Neural crest cell (in vitro differentiated cells): Measurements from ENCODE around the gene SCP2. TPM values are rescaled to one million over a fixed set of nuclear protein-coding genes. Genes with fewer than 3 reads are reported as not detected.

Experiments used
- DNase-seq: peaks from one replicate; pipeline ENCODE4 v3.0.0; 2021; ENCODE audit warnings: low read depth, mixed read lengths, low spot score
- H3K27ac Mint-ChIP-seq: one replicate; pipeline ENCODE4 v1.8.0; 2021; ENCODE audit warnings: mild to moderate bottlenecking, mixed read lengths; ENCODE audit not compliant: unreplicated experiment
- H3K27me3 Mint-ChIP-seq: 2 replicates; pipeline ENCODE4 v1.8.0; 2021; ENCODE audit warnings: low read depth, mild to moderate bottlenecking, mixed read lengths
- H3K36me3 Mint-ChIP-seq: 2 replicates; pipeline ENCODE4 v1.8.0; 2021; ENCODE audit warnings: low read depth, mild to moderate bottlenecking, mixed read lengths
- H3K4me1 Mint-ChIP-seq: 2 replicates; pipeline ENCODE4 v1.8.0; 2021; ENCODE audit warnings: mixed read lengths
- H3K4me3 Mint-ChIP-seq: one replicate; pipeline ENCODE4 v1.8.0; 2021; ENCODE audit warnings: mild to moderate bottlenecking, mixed read lengths
- H3K9me3 Mint-ChIP-seq: 2 replicates; pipeline ENCODE4 v1.8.0; 2021; ENCODE audit warnings: mixed read lengths
- CTCF ChIP-seq: fragments of 200-600 bp; sonication (generic); conservative IDR thresholded peaks from 2 replicates; pipeline ENCODE4 v1.5.0; 2021; ENCODE audit warnings: antibody characterized with exemption, mild to moderate bottlenecking
- long read RNA-seq: library from polyadenylated mRNA; unstranded; transcript quantifications from one replicate; pipeline ENCODE4 v2.0.0, GENCODE V29; 2020
- total RNA-seq: library from RNA; stranded (reverse); gene quantifications from 2 replicates; pipeline ENCODE4 v1.2.1, GENCODE V29; 2021

SCP2 gene
- 61.8 and 64.8 TPM in 2 replicates for total RNA-seq
- long read RNA-seq, transcript SCP2-203 (16 exons, 2,811 nt), result minor isoform, 48 of 301 reads
- long read RNA-seq, transcript SCP2-207 (5 exons, 894 nt), result major isoform, 221 of 301 reads
- long read RNA-seq, transcript SCP2-205 (4 exons, 1,298 nt), result minor isoform, 12 of 301 reads
- long read RNA-seq, partial matches to known transcripts, result 7 of 301 reads
- long read RNA-seq, other reads (novel, unspliced or antisense), result 9 of 301 reads

- Mint-ChIP-seq H3K9me3 (no peaks in the 10 kb centered on the region), H3K36me3 (no peaks in the 10 kb centered on the region), H3K27me3 (peaks cover 53% of the 10 kb centered on the region), H3K27ac (no peak within 1 kb of the TSS), H3K4me3 (peak within 1 kb of the TSS; percentile 88), H3K4me1 (peaks cover 9% of the 10 kb centered on the region)
- peak; percentile 63 for DNase-seq
- TF ChIP-seq CTCF, result no peak
Measured at GRCh38 chr1:52927212-52928014, at the start of gene SCP2. SCP2 (plus strand) TSS chr1:52927276; CDS start chr1:52927397, 121 bp downstream.

- Mint-ChIP-seq H3K27ac (no peak overlapping the region), H3K4me3 (no peak overlapping the region), H3K4me1 (no peaks in the 10 kb centered on the region), H3K9me3 (no peaks in the 10 kb centered on the region), H3K36me3 (no peaks in the 10 kb centered on the region), H3K27me3 (no peaks in the 10 kb centered on the region)
- DNase-seq, result no peak
- TF ChIP-seq CTCF, result no peak
Measured at GRCh38 chr1:52877554-52877953, 49.5 kb upstream of the SCP2 start.

- TF ChIP-seq CTCF, result no peak
- no peaks in the 10 kb centered on the region for H3K36me3 Mint-ChIP-seq
- no peaks in the 10 kb centered on the region for H3K9me3 Mint-ChIP-seq
- H3K27ac Mint-ChIP-seq, result no peak overlapping the region
- DNase-seq, result no peak
- H3K27me3 Mint-ChIP-seq, result no peaks in the 10 kb centered on the region
- H3K4me1 Mint-ChIP-seq, result no peaks in the 10 kb centered on the region
- no peak overlapping the region for H3K4me3 Mint-ChIP-seq
Measured at GRCh38 chr1:52880206-52880605, 46.9 kb upstream of the SCP2 start.

GRCh38 chr1:52887483-52887882, 39.6 kb upstream of the SCP2 start:
- TF ChIP-seq CTCF, result no peak
- no peak for DNase-seq
- Mint-ChIP-seq H3K9me3 (no peaks in the 10 kb centered on the region), H3K27me3 (no peaks in the 10 kb centered on the region), H3K4me3 (no peak overlapping the region), H3K27ac (no peak overlapping the region), H3K36me3 (no peaks in the 10 kb centered on the region), H3K4me1 (no peaks in the 10 kb centered on the region)

- Mint-ChIP-seq H3K27ac (no peak overlapping the region), H3K27me3 (no peaks in the 10 kb centered on the region), H3K4me1 (peaks cover 5% of the 10 kb centered on the region), H3K9me3 (no peaks in the 10 kb centered on the region), H3K4me3 (no peak overlapping the region), H3K36me3 (no peaks in the 10 kb centered on the region)
- DNase-seq, result no peak
- TF ChIP-seq CTCF, result no peak
Measured at GRCh38 chr1:52892424-52893215, 34.5 kb upstream of the SCP2 start.
